IMR-90 (cell line): Measurements from ENCODE around the gene BNIP3. TPM values are rescaled to one million over a fixed set of nuclear protein-coding genes. Genes with fewer than 3 reads are reported as not detected.
A peak's percentile ranks its signal among the peaks of the same experiment; 100 is the strongest.

Experiments used
- ATAC-seq: fragments of 200-7000 bp; cut with Tn5 transposase; 2 replicates; pipeline ENCODE4 v1.9.1; 2020; ENCODE audit warnings: low read depth, mild to moderate bottlenecking, moderate library complexity
- BruUV-seq: library from RNA; stranded (reverse); fragments of 400-500 nt; replicated peaks from 2 replicates; lab custom pipeline; 2021; lab: Mats Ljungman, UMichigan
- CTCF ChIA-PET: fragments of 300-600 bp; formaldehyde crosslinking; extraction: SDS; loops from one replicate; lab custom pipeline; 2021; ENCODE audit warnings: antibody characterized with exemption; lab: Yijun Ruan, JAX
- POLR2A ChIA-PET: fragments of 300-600 bp; sonication (Branson Sonifier 250); formaldehyde crosslinking; loops from one replicate; lab custom pipeline; 2022; ENCODE audit warnings: antibody characterized with exemption; ENCODE audit not compliant: unreplicated experiment; lab: Charles Lee
- DNase-seq: peaks from one replicate; pipeline ENCODE4 v3.0.0; 2013
- H2AFZ ChIP-seq: replicated peaks from 2 replicates; pipeline ENCODE3; 2013; ENCODE audit warnings: low read length, mild to moderate bottlenecking; ENCODE audit not compliant: poor library complexity
- H2AK5ac ChIP-seq: 2 replicates; pipeline ENCODE4 v1.6.1; 2013; ENCODE audit warnings: low read depth, low read length, inconsistent platforms
- H2AK9ac ChIP-seq: replicated peaks from 2 replicates; pipeline ENCODE3; 2013; ENCODE audit warnings: mild to moderate bottlenecking, low read depth, low read length, moderate library complexity; ENCODE audit not compliant: poor library complexity
- H2BK120ac ChIP-seq: 2 replicates; pipeline ENCODE4 v1.6.1; 2013; ENCODE audit warnings: low read depth, low read length, inconsistent platforms
- H2BK15ac ChIP-seq: 3 replicates; pipeline ENCODE4 v1.6.1; 2013; ENCODE audit warnings: low read depth, low read length, inconsistent platforms
- H2BK20ac ChIP-seq: 2 replicates; pipeline ENCODE4 v1.6.1; 2013; ENCODE audit warnings: low read depth, mild to moderate bottlenecking, inconsistent platforms, low read length, moderate library complexity
- H2BK5ac ChIP-seq: 2 replicates; pipeline ENCODE4 v1.6.1; 2013; ENCODE audit warnings: mild to moderate bottlenecking, low read depth, low read length, inconsistent platforms; ENCODE audit not compliant: poor library complexity, severe bottlenecking
- H3K14ac ChIP-seq: replicated peaks from 2 replicates; pipeline ENCODE4 v1.6.1; 2013; ENCODE audit warnings: low read depth, low read length, inconsistent platforms
- H3K18ac ChIP-seq: 2 replicates; pipeline ENCODE4 v1.6.1; 2013; ENCODE audit warnings: low read depth, low read length, control low read depth
- H3K23ac ChIP-seq: 2 replicates; pipeline ENCODE4 v1.6.1; 2013; ENCODE audit warnings: low read depth, low read length, inconsistent platforms
- H3K27ac ChIP-seq: 2 replicates; pipeline ENCODE4 v1.5.1; 2013; ENCODE audit warnings: mild to moderate bottlenecking, control low read depth, low read length; ENCODE audit not compliant: insufficient read depth
- H3K27me3 ChIP-seq: 2 replicates; pipeline ENCODE4 v1.6.1; 2013; ENCODE audit warnings: low read length; ENCODE audit not compliant: control insufficient read depth, insufficient read depth
- H3K36me3 ChIP-seq: 2 replicates; pipeline ENCODE4 v1.6.1; 2013; ENCODE audit warnings: low read length, mixed read lengths; ENCODE audit not compliant: control insufficient read depth, insufficient read depth
- H3K4ac ChIP-seq: 2 replicates; pipeline ENCODE4 v1.6.1; 2013; ENCODE audit warnings: low read depth, low read length, inconsistent platforms
- H3K4me1 ChIP-seq: 2 replicates; pipeline ENCODE4 v1.6.1; 2013; ENCODE audit warnings: low read length, mixed read lengths; ENCODE audit not compliant: control insufficient read depth, insufficient read depth
- H3K4me2 ChIP-seq: 2 replicates; pipeline ENCODE4 v1.6.1; 2013; ENCODE audit warnings: low read depth, mild to moderate bottlenecking, control low read depth, low read length, moderate library complexity
- H3K4me3 ChIP-seq: 2 replicates; pipeline ENCODE4 v1.5.1; 2013; ENCODE audit warnings: low read depth, mild to moderate bottlenecking, control low read depth, low read length, moderate library complexity; ENCODE audit not compliant: insufficient read depth
- H3K56ac ChIP-seq: 2 replicates; pipeline ENCODE4 v1.6.1; 2013; ENCODE audit warnings: low read length, inconsistent platforms; ENCODE audit not compliant: insufficient read depth; ENCODE audit errors: extremely low read depth
- H3K79me1 ChIP-seq, 2 experiments: 2 replicates each; pipeline ENCODE4 v1.6.1; 2013; ENCODE audit warnings: low read length in 2 of 2, inconsistent platforms in 1 of 2, low read depth in 1 of 2
- H3K9ac ChIP-seq: 2 replicates; pipeline ENCODE4 v1.6.1; 2013; ENCODE audit warnings: low read depth, low read length, control low read depth
- H3K9me1 ChIP-seq: 2 replicates; pipeline ENCODE4 v1.6.1; 2013; ENCODE audit warnings: low read length, inconsistent platforms; ENCODE audit not compliant: insufficient read depth
- H3K9me3 ChIP-seq: 2 replicates; pipeline ENCODE4 v1.6.1; 2013; ENCODE audit warnings: low read length; ENCODE audit not compliant: control insufficient read depth, insufficient read depth
- H4K20me1 ChIP-seq: 2 replicates; pipeline ENCODE4 v1.6.1; 2013; ENCODE audit warnings: low read length, inconsistent platforms; ENCODE audit not compliant: insufficient read depth
- H4K5ac ChIP-seq: 2 replicates; pipeline ENCODE4 v1.6.1; 2013; ENCODE audit warnings: mild to moderate bottlenecking, low read depth, low read length, control low read depth
- H4K8ac ChIP-seq, 2 experiments: 2 replicates each; pipeline ENCODE4 v1.6.1; 2013; ENCODE audit warnings: low read depth in 2 of 2, low read length in 2 of 2, control low read depth in 1 of 2, inconsistent platforms in 1 of 2
- H4K91ac ChIP-seq: 2 replicates; pipeline ENCODE4 v1.6.1; 2013; ENCODE audit warnings: low read depth, low read length, inconsistent platforms; ENCODE audit not compliant: insufficient read depth
- BHLHE40 ChIP-seq: fragments of 150-350 bp; IDR thresholded peaks from 2 replicates; pipeline ENCODE4 v1.6.1; 2016; ENCODE audit warnings: mild to moderate bottlenecking, low read depth, low read length
- CEBPB ChIP-seq: IDR thresholded peaks from 2 replicates; pipeline ENCODE4 v1.6.1; 2012; ENCODE audit warnings: low read depth, low read length, improper control_type of control experiment
- CHD1 ChIP-seq: IDR thresholded peaks from 2 replicates; pipeline ENCODE4 v1.6.1; 2012; ENCODE audit warnings: low read depth, low read length, improper control_type of control experiment
- FOS ChIP-seq: fragments of 150-350 bp; IDR thresholded peaks from 2 replicates; pipeline ENCODE4 v1.6.1; 2016; ENCODE audit warnings: low read depth, low read length
- MAFK ChIP-seq: IDR thresholded peaks from 2 replicates; pipeline ENCODE4 v1.6.1; 2012; ENCODE audit warnings: low read depth, low read length, improper control_type of control experiment
- RCOR1 ChIP-seq: IDR thresholded peaks from 2 replicates; pipeline ENCODE4 v1.6.1; 2012; ENCODE audit warnings: mild to moderate bottlenecking, low read length, improper control_type of control experiment; ENCODE audit not compliant: insufficient replicate concordance
- RFX5 ChIP-seq: IDR thresholded peaks from 2 replicates; pipeline ENCODE4 v1.8.0; 2012; ENCODE audit warnings: low read depth, mild to moderate bottlenecking, low read length, moderate library complexity
- WGBS, 2 experiments: methylation state at CpG; one replicate each; pipeline versions ENCODE4 v1.1.5 to v1.1.7; 2013; ENCODE audit warnings: missing lambda C conversion rate in 2 of 2; ENCODE audit not compliant: insufficient read length in 1 of 2; ENCODE audit errors: extremely low coverage in 2 of 2; 5-methylcytosine and 5-hydroxymethylcytosine counted together
- dilution Hi-C: fragments of 300-500 bp; cut with HindIII; formaldehyde crosslinking; loops from one replicate; pipeline ENCODE4 v1.14.3; 2018; ENCODE audit warnings: low sequenced_read_pairs; ENCODE audit not compliant: unreplicated experiment
- in situ Hi-C: fragments of 300-500 bp; cut with MboI; formaldehyde crosslinking; loops from 3 replicates; pipeline ENCODE4 v1.14.3; 2019; ENCODE audit warnings: low sequenced_read_pairs, inconsistent platforms, mixed read lengths
- intact Hi-C: fragments of 100-400 bp; cut with micrococcal nuclease; formaldehyde crosslinking; loops from 2 replicates; pipeline ENCODE4 v1.10.0; 2022
- polyA plus RNA-seq, 3 experiments: library from polyadenylated mRNA; depleted of rRNA; stranded (reverse); fragments of >200 nt; gene quantifications; 2 replicates each; pipeline ENCODE4 v1.2.3, GENCODE V29; 2012; ENCODE audit warnings: low replicate concordance in 1 of 3
- total RNA-seq: library from RNA; depleted of rRNA; stranded (reverse); fragments of >200 nt; gene quantifications from 2 replicates; pipeline ENCODE4 v1.2.3, GENCODE V29; 2012

BNIP3 gene
- total and polyA plus RNA-seq, 2 of the 4 experiments (the other 2 are of a cell fraction) = 134 to 211 TPM

GRCh38 chr10:131933016-131933695 lies 48.6 kb downstream of the BNIP3 start:
- intact Hi-C loops = no loop called here
- Histone ChIP-seq H4K8ac (no peak overlapping the region), H3K9me3 (no peaks in the 10 kb centered on the region), H4K91ac (no peak overlapping the region), H3K18ac (no peak overlapping the region), H3K9ac (no peak overlapping the region), H4K5ac (no peak overlapping the region), H3K56ac (no peak overlapping the region), H3K4ac (no peak overlapping the region), H2BK5ac (no peak overlapping the region), H2AK5ac (no peak overlapping the region), H3K23ac (no peak overlapping the region), H3K4me2 (no peak overlapping the region), H3K27ac (no peak overlapping the region), H2BK120ac (no peak overlapping the region), H3K36me3 (peaks cover 12% of the 10 kb centered on the region; the same call in 1 of the 2 replicates), H3K4me1 (peaks cover 2% of the 10 kb centered on the region), H3K14ac (no peak overlapping the region), H2AK9ac (peak overlapping the region; percentile 25), H3K4me3 (no peak overlapping the region), H3K79me1 (peaks cover 39 to 83% of the 10 kb centered on the region in 2 experiments), H2AFZ (no peak overlapping the region), H4K20me1 (peaks cover 55% of the 10 kb centered on the region), H3K9me1 (peaks cover 22% of the 10 kb centered on the region), H2BK15ac (no peak overlapping the region), H2BK20ac (no peak overlapping the region), H3K27me3 (no peaks in the 10 kb centered on the region)
- ATAC-seq (no peak), DNase-seq (no peak)
- WGBS, 2 experiments = no CpG with 5 or more reads among the region's 18 CpGs
- ChIA-PET POLR2A (no interaction called here), CTCF (no interaction called here)
- no TSS peak for BruUV-seq
- dilution Hi-C loops = no loop called here
- in situ Hi-C loops = no loop called here
- TF ChIP-seq CHD1 (no peak), RCOR1 (no peak), MAFK (no peak), CEBPB (no peak), BHLHE40 (no peak), FOS (no peak), RFX5 (no peak)
